ENCODE results near the gene ATG7. TPM values are rescaled to one million over a fixed set of nuclear protein-coding genes. Genes with fewer than 3 reads are reported as not detected.

ATG7 gene
- total and polyA plus RNA-seq, 10 of the 15 experiments (the other 5 are each of a cell fraction or from before 2014, with no cell fraction given) = 13.5 to 49.5 (median 26.4) TPM

DNA sequence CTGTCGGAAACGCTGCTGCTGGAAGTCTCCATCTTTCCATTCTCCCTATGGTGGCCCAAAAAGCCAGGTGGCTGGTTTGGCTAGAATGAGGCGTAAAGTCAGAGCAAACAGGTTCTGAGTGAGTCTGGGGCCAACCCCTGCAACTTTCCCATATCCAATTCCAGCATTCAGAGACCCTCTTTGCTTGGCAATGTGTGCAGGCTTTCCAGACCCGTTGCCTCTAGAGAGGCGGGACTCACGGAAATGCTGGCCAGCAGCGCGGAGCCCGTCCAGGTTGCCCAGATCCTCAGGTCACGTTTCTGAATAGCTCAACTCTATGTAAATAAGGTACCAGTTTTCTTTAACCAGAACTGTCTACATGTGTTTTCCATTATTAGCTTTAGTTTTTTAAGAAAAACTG lies 303.5 kb downstream of the ATG7 start:
- no peak for DNase-seq (ENCODE audit: low read depth, low spot score)
- peaks cover 8 to 10% of the 10 kb centered on the region in 2 experiments for H3K36me3 ChIP-seq (ENCODE audit: control insufficient read depth in 2 of 2, insufficient read depth in 2 of 2, low read length in 1 of 2)
- POLR2A ChIA-PET = no interaction called here
- no peaks in the 10 kb centered on the region for H3K4me1 ChIP-seq (ENCODE audit: control insufficient read depth, insufficient read depth, low read length)
- SMC1A ChIA-PET (ENCODE audit: uncharacterized antibody, unreplicated experiment) = no interaction called here
- no peak for FAIRE-seq
- no TSS peak for BruUV-seq (replicated peaks)
- WGBS (ENCODE audit: insufficient coverage, insufficient replicate concordance, low lambda C conversion rate, missing lambda C conversion rate) = 93% methylated on average over 10 of the region's 10 CpGs
- H3K27ac ChIP-seq (ENCODE audit: control insufficient read depth, insufficient read depth) = no peak overlapping the region
- RAD21 ChIA-PET (ENCODE audit: unreplicated experiment) = no interaction called here
- H3K27me3 ChIP-seq (replicated peaks in 1 of 2; ENCODE audit: control insufficient read depth in 2 of 2, insufficient read depth in 2 of 2, low read length in 1 of 2) = no peaks in the 10 kb centered on the region
- in situ Hi-C loops (cut with MboI) = no loop called here
- H3K4me3 ChIP-seq = no peak overlapping the region
- no peak overlapping the region for H2AFZ ChIP-seq (ENCODE audit: control insufficient read depth, low read depth, low read length)
- CTCF ChIA-PET = no interaction called here
- H3K9me3 ChIP-seq (replicated peaks; ENCODE audit: control insufficient read depth, insufficient read depth, low read length) = no peaks in the 10 kb centered on the region
- H3K4me2 ChIP-seq (ENCODE audit: control insufficient read depth, insufficient read depth) = no peak overlapping the region
- no peaks in the 10 kb centered on the region for H4K20me1 ChIP-seq (ENCODE audit: control insufficient read depth, insufficient read depth)
- TF ChIP-seq SIN3A (IDR thresholded peaks at IDR 0.05; ENCODE audit: low read depth, low read length) (no peak), MEF2B (IDR thresholded peaks at IDR 0.05; ENCODE audit: partially characterized antibody, poor library complexity, severe bottlenecking) (no peak), WRNIP1 (IDR thresholded peaks at IDR 0.05; ENCODE audit: borderline replicate concordance, low read depth, low read length) (no peak), ESRRA (IDR thresholded peaks at IDR 0.05; ENCODE audit: low read length) (no peak), IKZF1 (conservative IDR thresholded peaks at IDR 0.05) (no peak), NFIC (IDR thresholded peaks at IDR 0.05; ENCODE audit: low read depth, low read length) (no peak), RAD51 (IDR thresholded peaks at IDR 0.05) (no peak)
- intact Hi-C loops (cut with micrococcal nuclease; ENCODE audit: unreplicated experiment) = no loop called here
- ATAC-seq = no peak
- no peak overlapping the region for H3K9ac ChIP-seq (ENCODE audit: control insufficient read depth, insufficient read depth, low read length)
- peaks cover 27% of the 10 kb centered on the region for H3K79me2 ChIP-seq (ENCODE audit: control insufficient read depth, insufficient read depth, low read length)

DNA sequence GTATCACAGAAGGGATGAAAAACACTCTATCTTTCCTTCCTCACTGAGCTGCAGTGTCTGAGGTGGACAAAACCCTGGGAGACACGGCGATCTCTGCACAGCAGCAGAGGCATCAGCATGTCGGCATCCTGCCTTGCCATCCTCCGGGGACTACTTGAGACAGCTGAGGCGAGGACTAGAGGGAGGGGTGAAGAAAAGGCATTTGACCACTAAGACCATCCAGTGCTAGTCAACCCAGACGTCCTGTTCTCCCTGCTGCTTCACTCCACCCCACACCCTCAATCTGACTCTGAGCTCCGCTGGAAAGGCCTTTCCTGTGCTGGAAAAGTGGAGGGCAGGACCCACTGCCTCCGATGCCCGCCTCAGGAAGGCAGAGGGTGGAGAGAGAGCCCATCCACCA lies 304.3 kb downstream of the ATG7 start:
- WGBS (ENCODE audit: insufficient coverage, insufficient replicate concordance, low lambda C conversion rate, missing lambda C conversion rate) = 58% methylated on average over 9 of the region's 9 CpGs
- Histone ChIP-seq H3K9ac (ENCODE audit: control insufficient read depth, insufficient read depth, low read length) (no peak overlapping the region), H3K36me3 (ENCODE audit: control insufficient read depth in 2 of 2, insufficient read depth in 2 of 2, low read length in 1 of 2) (peaks cover 5 to 10% of the 10 kb centered on the region in 2 experiments), H3K4me1 (ENCODE audit: control insufficient read depth, insufficient read depth, low read length) (no peaks in the 10 kb centered on the region), H3K4me3 (no peak overlapping the region), H3K4me2 (ENCODE audit: control insufficient read depth, insufficient read depth) (no peak overlapping the region), H3K27ac (ENCODE audit: control insufficient read depth, insufficient read depth) (no peak overlapping the region), H2AFZ (ENCODE audit: control insufficient read depth, low read depth, low read length) (no peak overlapping the region), H3K27me3 (replicated peaks in 1 of 2; ENCODE audit: control insufficient read depth in 2 of 2, insufficient read depth in 2 of 2, low read length in 1 of 2) (no peaks in the 10 kb centered on the region), H4K20me1 (ENCODE audit: control insufficient read depth, insufficient read depth) (no peaks in the 10 kb centered on the region), H3K9me3 (replicated peaks; ENCODE audit: control insufficient read depth, insufficient read depth, low read length) (no peaks in the 10 kb centered on the region), H3K79me2 (ENCODE audit: control insufficient read depth, insufficient read depth, low read length) (peaks cover 33% of the 10 kb centered on the region)
- ChIA-PET RAD21 (ENCODE audit: unreplicated experiment) (no interaction called here), POLR2A (no interaction called here), SMC1A (ENCODE audit: uncharacterized antibody, unreplicated experiment) (no interaction called here), CTCF (interaction anchor here (1.6 kb wide), 1 partner anchor 75 kb away, joined by 4 read pairs; no protein-coding TSS in a partner anchor)
- no TSS peak for BruUV-seq (replicated peaks)
- intact Hi-C loops (cut with micrococcal nuclease; ENCODE audit: unreplicated experiment) = no loop called here
- DNase-seq (ENCODE audit: low read depth, low spot score) (no peak), FAIRE-seq (no peak), ATAC-seq (no peak)
- in situ Hi-C loops (cut with MboI) = no loop called here
- TF ChIP-seq, protein P1, sequence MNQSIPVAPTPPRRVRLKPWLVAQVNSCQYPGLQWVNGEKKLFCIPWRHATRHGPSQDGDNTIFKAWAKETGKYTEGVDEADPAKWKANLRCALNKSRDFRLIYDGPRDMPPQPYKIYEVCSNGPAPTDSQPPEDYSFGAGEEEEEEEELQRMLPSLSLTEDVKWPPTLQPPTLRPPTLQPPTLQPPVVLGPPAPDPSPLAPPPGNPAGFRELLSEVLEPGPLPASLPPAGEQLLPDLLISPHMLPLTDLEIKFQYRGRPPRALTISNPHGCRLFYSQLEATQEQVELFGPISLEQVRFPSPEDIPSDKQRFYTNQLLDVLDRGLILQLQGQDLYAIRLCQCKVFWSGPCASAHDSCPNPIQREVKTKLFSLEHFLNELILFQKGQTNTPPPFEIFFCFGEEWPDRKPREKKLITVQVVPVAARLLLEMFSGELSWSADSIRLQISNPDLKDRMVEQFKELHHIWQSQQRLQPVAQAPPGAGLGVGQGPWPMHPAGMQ (IDR thresholded peaks at IDR 0.05; ENCODE audit: borderline replicate concordance) = no peak
- TF ChIP-seq POLR2AphosphoS2 (IDR thresholded peaks at IDR 0.05; ENCODE audit: low read depth, low read length) = no peak
- no peak for TF ChIP-seq RCOR1 (conservative IDR thresholded peaks at IDR 0.05; ENCODE audit: low read depth, low read length)
- TF ChIP-seq NBN (IDR thresholded peaks at IDR 0.05) = no peak
- TF ChIP-seq MEF2A (IDR thresholded peaks at IDR 0.05; ENCODE audit: insufficient read depth, low read depth, low read length) = no peak
- no peak for TF ChIP-seq EP300 (IDR thresholded peaks at IDR 0.05; ENCODE audit: borderline replicate concordance in 1 of 2, control insufficient read depth in 1 of 2, low read depth in 2 of 2, low read length in 2 of 2)
- no peak for TF ChIP-seq RUNX3 (IDR thresholded peaks at IDR 0.05; ENCODE audit: low read length)
- no peak for TF ChIP-seq MEF2B (IDR thresholded peaks at IDR 0.05; ENCODE audit: partially characterized antibody, poor library complexity, severe bottlenecking)
- no peak for TF ChIP-seq MYB (IDR thresholded peaks at IDR 0.05; ENCODE audit: borderline replicate concordance, low read depth, low read length)
- TF ChIP-seq SREBF1 (IDR thresholded peaks at IDR 0.05; ENCODE audit: low read length) = no peak
- TF ChIP-seq LARP7 (IDR thresholded peaks at IDR 0.05) = no peak
- TF ChIP-seq CBFB (IDR thresholded peaks at IDR 0.05; ENCODE audit: low read depth) = no peak
- TF ChIP-seq NR2C1 (IDR thresholded peaks at IDR 0.05) = no peak
- no peak for TF ChIP-seq ASH2L (IDR thresholded peaks at IDR 0.05; ENCODE audit: borderline replicate concordance, low read depth)
